Endothelial cell of umbilical vein (primary cell): Measurements from ENCODE around the gene TMEM9B. TPM values are rescaled to one million over a fixed set of nuclear protein-coding genes. Genes with fewer than 3 reads are reported as not detected.

Experiments
- BruUV-seq: library from RNA; stranded (reverse); fragments of 400-500 nt; replicated peaks from 2 replicates; lab custom pipeline; 2021; lab: Mats Ljungman, UMichigan
- CTCF ChIA-PET: fragments of 300-600, 350-600 bp; sonication (Branson Sonifier 250); formaldehyde crosslinking; loops from one replicate; lab custom pipeline; 2021; ENCODE audit warnings: antibody characterized with exemption, inconsistent platforms; lab: Charles Lee
- POLR2A ChIA-PET: fragments of 300-600, 350-600 bp; sonication (Branson Sonifier 250); formaldehyde crosslinking; loops from one replicate; lab custom pipeline; 2021; ENCODE audit warnings: antibody characterized with exemption, inconsistent platforms; lab: Charles Lee
- DNase-seq: peaks from one replicate; pipeline ENCODE4 v3.0.0-alpha.2; 2011; ENCODE audit warnings: low read depth, low spot score
- FAIRE-seq: peaks from 2 replicates; lab custom pipeline; 2011; peaks lifted over from hg19 to GRCh38; lab: Jason Lieb, UNC
- H2AFZ ChIP-seq: 2 replicates; pipeline ENCODE4 v1.6.0; 2012; ENCODE audit warnings: low read depth, low read length, control low read depth, inconsistent platforms
- H3K27ac ChIP-seq: 2 replicates; pipeline ENCODE4 v1.5.1; 2011; ENCODE audit warnings: low read depth, mild to moderate bottlenecking, control low read depth, low read length, moderate library complexity; ENCODE audit not compliant: insufficient read depth
- H3K27me3 ChIP-seq, 2 experiments: 2 replicates each; pipeline versions ENCODE4 v1.6.0 to v1.6.1; 2011; ENCODE audit warnings: low read length in 2 of 2, mixed read lengths in 1 of 2; ENCODE audit not compliant: control insufficient read depth in 2 of 2, insufficient read depth in 2 of 2
- H3K36me3 ChIP-seq, 2 experiments: 2 replicates in 1 of 2; 3 replicates in 1 of 2; pipeline ENCODE4 v1.5.1; 2011; ENCODE audit warnings: low read length in 2 of 2, mild to moderate bottlenecking in 1 of 2, moderate library complexity in 1 of 2; ENCODE audit not compliant: control insufficient read depth in 2 of 2, insufficient read depth in 2 of 2; ENCODE audit errors: extremely low read depth in 1 of 2
- H3K4me1 ChIP-seq: 3 replicates; pipeline ENCODE4 v1.5.1; 2011; ENCODE audit warnings: mild to moderate bottlenecking, low read length; ENCODE audit not compliant: control insufficient read depth, insufficient read depth; ENCODE audit errors: extremely low read depth
- H3K4me2 ChIP-seq: 2 replicates; pipeline ENCODE4 v1.6.1; 2011; ENCODE audit warnings: low read length, control low read depth, mixed read lengths; ENCODE audit not compliant: insufficient read depth
- H3K4me3 ChIP-seq, 3 experiments: fragments of 200-600 bp in 1 of 3; sonication (generic), shearing (Covaris generic) in 1 of 3; replicated peaks in 1 of 3; 2 replicates each; pipeline ENCODE4 v1.5.1; 2011 to 2016; ENCODE audit warnings: control low read depth in 3 of 3, low read length in 3 of 3, mild to moderate bottlenecking in 2 of 3, inconsistent platforms in 1 of 3, low read depth in 1 of 3, moderate library complexity in 1 of 3; ENCODE audit not compliant: insufficient read depth in 1 of 3
- H3K79me2 ChIP-seq: 2 replicates; pipeline ENCODE4 v1.6.0; 2012; ENCODE audit warnings: low read length, inconsistent platforms; ENCODE audit not compliant: control insufficient read depth, insufficient read depth
- H3K9ac ChIP-seq: replicated peaks from 2 replicates; pipeline ENCODE3; 2011; ENCODE audit warnings: low read length, control low read depth; ENCODE audit not compliant: insufficient read depth; ENCODE audit errors: extremely low read depth
- H3K9me1 ChIP-seq: replicated peaks from 3 replicates; pipeline ENCODE4 v1.6.0; 2011; ENCODE audit warnings: mild to moderate bottlenecking, low read length; ENCODE audit not compliant: control insufficient read depth, insufficient read depth; ENCODE audit errors: extremely low read depth
- H3K9me3 ChIP-seq: replicated peaks from 2 replicates; pipeline ENCODE4 v1.5.1; 2012; ENCODE audit warnings: low read length, inconsistent platforms; ENCODE audit not compliant: control insufficient read depth, insufficient read depth
- H4K20me1 ChIP-seq: replicated peaks from 2 replicates; pipeline ENCODE3; 2011; ENCODE audit warnings: mild to moderate bottlenecking, low read length; ENCODE audit not compliant: control insufficient read depth, insufficient read depth; ENCODE audit errors: extremely low read depth
- EZH2 ChIP-seq: IDR thresholded peaks from 2 replicates; pipeline ENCODE4 v1.6.1; 2012; ENCODE audit warnings: borderline replicate concordance, low read depth, mild to moderate bottlenecking, moderate library complexity, low read length, inconsistent platforms; ENCODE audit not compliant: severe bottlenecking
- FOS ChIP-seq: IDR thresholded peaks from 2 replicates; pipeline ENCODE4 v1.6.1; 2011; ENCODE audit warnings: mild to moderate bottlenecking, low read length, moderate library complexity, borderline replicate concordance; ENCODE audit not compliant: insufficient read depth
- JUN ChIP-seq: IDR thresholded peaks from 2 replicates; pipeline ENCODE4 v1.6.1; 2011; ENCODE audit warnings: borderline replicate concordance, low read depth; ENCODE audit not compliant: insufficient read length, insufficient read depth
- MAX ChIP-seq: IDR thresholded peaks from 2 replicates; pipeline ENCODE4 v1.6.1; 2011; ENCODE audit not compliant: insufficient read depth, insufficient read length
- MYC ChIP-seq: IDR thresholded peaks from one replicate; pipeline ENCODE4 v1.6.1; 2011; ENCODE audit warnings: mild to moderate bottlenecking, low read depth, low read length
- POLR2A ChIP-seq: IDR thresholded peaks from 2 replicates; pipeline ENCODE4 v1.6.1; 2012; ENCODE audit warnings: low read depth, mild to moderate bottlenecking, control low read depth, low read length
- POLR2AphosphoS5 ChIP-seq: IDR thresholded peaks from 2 replicates; pipeline ENCODE4 v1.6.1; 2012; ENCODE audit warnings: low read depth, mild to moderate bottlenecking, control low read depth, low read length, moderate library complexity; ENCODE audit not compliant: insufficient read depth
- dilution Hi-C: fragments of 300-500 bp; cut with MboI; formaldehyde crosslinking; loops from one replicate; pipeline ENCODE4 v1.15.0; 2019; ENCODE audit warnings: low sequenced_read_pairs; ENCODE audit not compliant: extremely low pct_ligation_motif_present
- intact Hi-C: fragments of 100-400 bp; cut with micrococcal nuclease; formaldehyde crosslinking; loops from one replicate; pipeline ENCODE4 v1.10.0; 2022
- polyA plus RNA-seq, 4 experiments: library from polyadenylated mRNA; depleted of rRNA in 3 of 4; stranded (reverse) in 3 of 4; unstranded in 1 of 4; fragments of >200 nt; gene quantifications; 2 replicates each; pipeline versions ENCODE4 v1.2.1 to v1.2.3, GENCODE V29; 2011 to 2012; ENCODE audit warnings: missing spikeins in 1 of 4
- total RNA-seq: library from RNA; stranded (reverse); gene quantifications from 2 replicates; pipeline ENCODE4 v1.2.3, GENCODE V29; 2021
- TF ChIP-seq, protein P1 (sequence below), 2 donors: IDR thresholded peaks; 1 replicate in 1 of 2; 2 replicates in 1 of 2; pipeline ENCODE4 v1.5.1; 2011; ENCODE audit warnings: low read length in 2 of 2, mild to moderate bottlenecking in 2 of 2, moderate library complexity in 2 of 2, control low read depth in 1 of 2, inconsistent platforms in 1 of 2, low read depth in 1 of 2; ENCODE audit not compliant: insufficient read depth in 1 of 2; ENCODE audit errors: extremely low read depth in 1 of 2

Gene TMEM9B
- total and polyA plus RNA-seq, 2 donors (not counting 3 experiments of a cell fraction or from before 2014, with no cell fraction given) = 28.2 to 30.2 TPM

GRCh38 chr11:8928205-8928604, 36.0 kb downstream of the TMEM9B start:
- Histone ChIP-seq H3K9me1 (no peaks in the 10 kb centered on the region), H3K9ac (no peak overlapping the region), H3K36me3 (no peaks in the 10 kb centered on the region), H3K79me2 (no peaks in the 10 kb centered on the region), H4K20me1 (no peaks in the 10 kb centered on the region), H3K4me1 (no peaks in the 10 kb centered on the region), H2AFZ (no peak overlapping the region), H3K9me3 (no peaks in the 10 kb centered on the region), H3K27ac (no peak overlapping the region), H3K4me2 (no peak overlapping the region), H3K4me3 (no peak overlapping the region), H3K27me3 (no peaks in the 10 kb centered on the region)
- DNase-seq = no peak
- FAIRE-seq = no peak
- BruUV-seq = no TSS peak
- intact Hi-C loops (no loop called here), dilution Hi-C loops (no loop called here)
- ChIA-PET CTCF (interaction anchor here (0.9 kb wide), 1 partner anchor 14 kb away, joined by 3 read pairs; no protein-coding TSS in a partner anchor), POLR2A (no interaction called here)
- TF ChIP-seq POLR2AphosphoS5 (no peak), FOS (no peak), EZH2 (no peak), POLR2A (no peak), MYC (no peak), JUN (no peak), MAX (no peak)
- TF ChIP-seq, protein P1, sequence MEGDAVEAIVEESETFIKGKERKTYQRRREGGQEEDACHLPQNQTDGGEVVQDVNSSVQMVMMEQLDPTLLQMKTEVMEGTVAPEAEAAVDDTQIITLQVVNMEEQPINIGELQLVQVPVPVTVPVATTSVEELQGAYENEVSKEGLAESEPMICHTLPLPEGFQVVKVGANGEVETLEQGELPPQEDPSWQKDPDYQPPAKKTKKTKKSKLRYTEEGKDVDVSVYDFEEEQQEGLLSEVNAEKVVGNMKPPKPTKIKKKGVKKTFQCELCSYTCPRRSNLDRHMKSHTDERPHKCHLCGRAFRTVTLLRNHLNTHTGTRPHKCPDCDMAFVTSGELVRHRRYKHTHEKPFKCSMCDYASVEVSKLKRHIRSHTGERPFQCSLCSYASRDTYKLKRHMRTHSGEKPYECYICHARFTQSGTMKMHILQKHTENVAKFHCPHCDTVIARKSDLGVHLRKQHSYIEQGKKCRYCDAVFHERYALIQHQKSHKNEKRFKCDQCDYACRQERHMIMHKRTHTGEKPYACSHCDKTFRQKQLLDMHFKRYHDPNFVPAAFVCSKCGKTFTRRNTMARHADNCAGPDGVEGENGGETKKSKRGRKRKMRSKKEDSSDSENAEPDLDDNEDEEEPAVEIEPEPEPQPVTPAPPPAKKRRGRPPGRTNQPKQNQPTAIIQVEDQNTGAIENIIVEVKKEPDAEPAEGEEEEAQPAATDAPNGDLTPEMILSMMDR (IDR thresholded peaks at IDR 0.05; ENCODE audit: extremely low read depth in 1 of 2, insufficient read depth in 1 of 2, low read depth in 1 of 2, low read length in 2 of 2) = no peak
